WTC11 (cell line): ENCODE results near the gene PIAS3. TPM values are rescaled to one million over a fixed set of nuclear protein-coding genes. Genes with fewer than 3 reads are reported as not detected.

Source experiments
- ATAC-seq: fragments of 200-7000 bp; cut with Tn5 transposase; 2 replicates; pipeline ENCODE4 v1.10.0; 2021; ENCODE audit warnings: mild to moderate bottlenecking, moderate library complexity
- CTCF ChIA-PET: fragments of 300-600 bp; sonication (Branson Sonifier 250); formaldehyde crosslinking; loops from one replicate; lab custom pipeline; 2021; ENCODE audit warnings: antibody characterized with exemption; lab: Charles Lee
- POLR2A ChIA-PET: fragments of 350-600 bp; sonication (Branson Sonifier 250); formaldehyde crosslinking; loops from one replicate; lab custom pipeline; 2021; ENCODE audit warnings: antibody characterized with exemption; lab: Charles Lee
- DNase-seq: peaks from one replicate; pipeline ENCODE4 v3.0.0; 2021; ENCODE audit warnings: low spot score
- H3K27ac Mint-ChIP-seq: 2 replicates; pipeline ENCODE4 v1.8.0; 2021; ENCODE audit warnings: mixed read lengths
- H3K27me3 Mint-ChIP-seq: 2 replicates; pipeline ENCODE4 v1.8.0; 2021; ENCODE audit warnings: low read depth, mild to moderate bottlenecking, moderate library complexity, mixed read lengths
- H3K36me3 Mint-ChIP-seq: 2 replicates; pipeline ENCODE4 v1.8.0; 2021; ENCODE audit warnings: mixed read lengths
- H3K4me1 Mint-ChIP-seq: 2 replicates; pipeline ENCODE4 v1.8.0; 2022; ENCODE audit warnings: mixed read lengths
- H3K4me3 Mint-ChIP-seq: 2 replicates; pipeline ENCODE4 v1.8.0; 2021; ENCODE audit warnings: mild to moderate bottlenecking, moderate library complexity, mixed read lengths
- H3K9me3 Mint-ChIP-seq: 2 replicates; pipeline ENCODE4 v1.8.0; 2021; ENCODE audit warnings: mixed read lengths
- FOXJ3 ChIP-seq: sonication (generic); formaldehyde crosslinking; IDR thresholded peaks from 2 replicates; pipeline ENCODE4 v1.9.0; 2021; ENCODE audit warnings: missing genetic modification reagents, mild to moderate bottlenecking, borderline replicate concordance
- IRF2 ChIP-seq: sonication (generic); formaldehyde crosslinking; IDR thresholded peaks from 2 replicates; pipeline ENCODE4 v1.8.0; 2022; ENCODE audit warnings: low read depth, missing genetic modification reagents, borderline replicate concordance
- JAZF1 ChIP-seq: fragments of 250-450 bp; sonication (Bioruptor Pico); IDR thresholded peaks from 2 replicates; pipeline ENCODE4 v1.9.0; 2021; ENCODE audit warnings: moderate library complexity, mild to moderate bottlenecking, inconsistent platforms
- KAT7 ChIP-seq: sonication (generic); formaldehyde crosslinking; IDR thresholded peaks from 2 replicates; pipeline ENCODE4 v1.8.1; 2023; ENCODE audit warnings: missing genetic modification reagents, mild to moderate bottlenecking, borderline replicate concordance
- MYBL2 ChIP-seq: sonication (generic); formaldehyde crosslinking; IDR thresholded peaks from 2 replicates; pipeline ENCODE4 v1.8.1; 2023; ENCODE audit warnings: mild to moderate bottlenecking, moderate library complexity, missing genetic modification reagents
- SOX15 ChIP-seq: fragments of 250-450 bp; sonication (Bioruptor Pico); IDR thresholded peaks from 2 replicates; pipeline ENCODE4 v1.9.0; 2021; ENCODE audit warnings: mild to moderate bottlenecking
- ZNF263 ChIP-seq: sonication (generic); formaldehyde crosslinking; IDR thresholded peaks from 2 replicates; pipeline ENCODE4 v1.8.1; 2022; ENCODE audit warnings: low read depth, mild to moderate bottlenecking, moderate library complexity, missing genetic modification reagents
- ZNF416 ChIP-seq: fragments of 250-450 bp; sonication (Bioruptor Pico); IDR thresholded peaks from 2 replicates; pipeline ENCODE4 v1.9.0; 2021; ENCODE audit warnings: mild to moderate bottlenecking, inconsistent platforms
- ZNF671 ChIP-seq: fragments of 250-450 bp; sonication (Bioruptor Pico); IDR thresholded peaks from 2 replicates; pipeline ENCODE4 v1.8.0; 2021; ENCODE audit warnings: mild to moderate bottlenecking
- total RNA-seq: library from RNA; stranded (reverse); gene quantifications from 3 replicates; pipeline ENCODE4 v1.2.3, GENCODE V29; 2021
- TF ChIP-seq, protein P1 (sequence below): sonication (generic); formaldehyde crosslinking; IDR thresholded peaks from 2 replicates; pipeline ENCODE4 v1.8.1; 2022; ENCODE audit warnings: mild to moderate bottlenecking, moderate library complexity, missing genetic modification reagents
- TF ChIP-seq, protein P2 (sequence below): sonication (generic); formaldehyde crosslinking; IDR thresholded peaks from 2 replicates; pipeline ENCODE4 v1.8.1; 2023; ENCODE audit warnings: mild to moderate bottlenecking, missing genetic modification reagents
- TF ChIP-seq, protein P3 (sequence below): fragments of 250-450 bp; sonication (Bioruptor Pico); IDR thresholded peaks from 2 replicates; pipeline ENCODE4 v2.1.2; 2022; ENCODE audit warnings: mild to moderate bottlenecking, moderate library complexity
- TF ChIP-seq, protein P4 (sequence below): sonication (generic); formaldehyde crosslinking; IDR thresholded peaks from 2 replicates; pipeline ENCODE4 v1.8.1; 2023; ENCODE audit warnings: mild to moderate bottlenecking, missing genetic modification reagents, moderate library complexity
- TF ChIP-seq, protein P5 (sequence below): fragments of 250-450 bp; sonication (Bioruptor Pico); IDR thresholded peaks from 2 replicates; pipeline ENCODE4 v1.9.0; 2021; ENCODE audit warnings: mild to moderate bottlenecking, borderline replicate concordance
- TF ChIP-seq, protein P6 (sequence below): fragments of 250-450 bp; sonication (Bioruptor Pico); conservative IDR thresholded peaks from 2 replicates; pipeline ENCODE4 v1.9.0; 2021; ENCODE audit warnings: mild to moderate bottlenecking
- TF ChIP-seq, protein P7 (sequence below): sonication (generic); formaldehyde crosslinking; IDR thresholded peaks from 2 replicates; pipeline ENCODE4 v1.8.0; 2023; ENCODE audit warnings: missing genetic modification reagents, mild to moderate bottlenecking, borderline replicate concordance

PIAS3 gene
- total RNA-seq, 1 experiment from 2014 or later: 44.9 TPM

DNA sequence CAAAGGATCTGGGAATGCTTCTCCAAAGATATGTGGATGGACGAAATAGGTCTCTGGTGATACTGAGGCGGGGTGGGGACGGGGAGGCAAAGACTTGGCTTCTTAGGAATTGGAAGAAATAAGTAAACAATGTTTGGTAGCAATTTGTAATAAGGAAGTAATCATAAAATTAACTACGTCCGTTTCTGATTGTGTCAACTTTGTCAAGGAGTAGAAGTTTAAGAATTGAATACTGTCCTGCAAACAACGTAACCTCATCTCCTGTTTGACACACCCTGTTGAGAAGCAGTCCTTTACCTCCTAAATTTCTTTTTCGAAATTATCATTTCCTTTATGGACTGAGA is 34.4 kb downstream of the PIAS3 start:
- no peaks in the 10 kb centered on the region for H3K9me3 Mint-ChIP-seq
- ATAC-seq (no peak), DNase-seq (no peak)
- no peak for TF ChIP-seq KAT7 (CRISPR knock-in tag)
- no peak for TF ChIP-seq ZNF263 (CRISPR knock-in tag)
- TF ChIP-seq, protein P1, sequence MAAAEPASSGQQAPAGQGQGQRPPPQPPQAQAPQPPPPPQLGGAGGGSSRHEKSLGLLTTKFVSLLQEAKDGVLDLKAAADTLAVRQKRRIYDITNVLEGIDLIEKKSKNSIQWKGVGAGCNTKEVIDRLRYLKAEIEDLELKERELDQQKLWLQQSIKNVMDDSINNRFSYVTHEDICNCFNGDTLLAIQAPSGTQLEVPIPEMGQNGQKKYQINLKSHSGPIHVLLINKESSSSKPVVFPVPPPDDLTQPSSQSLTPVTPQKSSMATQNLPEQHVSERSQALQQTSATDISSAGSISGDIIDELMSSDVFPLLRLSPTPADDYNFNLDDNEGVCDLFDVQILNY (CRISPR knock-in tag): no peak
- TF ChIP-seq, protein P2, sequence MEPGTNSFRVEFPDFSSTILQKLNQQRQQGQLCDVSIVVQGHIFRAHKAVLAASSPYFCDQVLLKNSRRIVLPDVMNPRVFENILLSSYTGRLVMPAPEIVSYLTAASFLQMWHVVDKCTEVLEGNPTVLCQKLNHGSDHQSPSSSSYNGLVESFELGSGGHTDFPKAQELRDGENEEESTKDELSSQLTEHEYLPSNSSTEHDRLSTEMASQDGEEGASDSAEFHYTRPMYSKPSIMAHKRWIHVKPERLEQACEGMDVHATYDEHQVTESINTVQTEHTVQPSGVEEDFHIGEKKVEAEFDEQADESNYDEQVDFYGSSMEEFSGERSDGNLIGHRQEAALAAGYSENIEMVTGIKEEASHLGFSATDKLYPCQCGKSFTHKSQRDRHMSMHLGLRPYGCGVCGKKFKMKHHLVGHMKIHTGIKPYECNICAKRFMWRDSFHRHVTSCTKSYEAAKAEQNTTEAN: no peak
- TF ChIP-seq ZNF416 (CRISPR knock-in tag): no peak
- no peak for TF ChIP-seq SOX15 (CRISPR knock-in tag)
- H3K27ac Mint-ChIP-seq: peak overlapping the region; percentile 99
- H3K36me3 Mint-ChIP-seq: peaks cover 32% of the 10 kb centered on the region
- peak overlapping the region; percentile 93 for H3K4me3 Mint-ChIP-seq
- H3K4me1 Mint-ChIP-seq: peaks cover 5% of the 10 kb centered on the region
- no peaks in the 10 kb centered on the region for H3K27me3 Mint-ChIP-seq
- ChIA-PET POLR2A (interaction anchor here (1.4 to 1.6 kb wide), 2 partner anchors 21 to 35 kb away, joined by 7 to 10 read pairs; partner anchors contain the start of genes NUDT17 and PIAS3), CTCF (interaction anchor here (1.1 to 1.4 kb wide), 5 partner anchors 8 to 140 kb away, joined by 3 to 19 read pairs (median 4); partner anchors contain the start of genes ANKRD34A, NUDT17, PIAS3 and POLR3GL)

DNA sequence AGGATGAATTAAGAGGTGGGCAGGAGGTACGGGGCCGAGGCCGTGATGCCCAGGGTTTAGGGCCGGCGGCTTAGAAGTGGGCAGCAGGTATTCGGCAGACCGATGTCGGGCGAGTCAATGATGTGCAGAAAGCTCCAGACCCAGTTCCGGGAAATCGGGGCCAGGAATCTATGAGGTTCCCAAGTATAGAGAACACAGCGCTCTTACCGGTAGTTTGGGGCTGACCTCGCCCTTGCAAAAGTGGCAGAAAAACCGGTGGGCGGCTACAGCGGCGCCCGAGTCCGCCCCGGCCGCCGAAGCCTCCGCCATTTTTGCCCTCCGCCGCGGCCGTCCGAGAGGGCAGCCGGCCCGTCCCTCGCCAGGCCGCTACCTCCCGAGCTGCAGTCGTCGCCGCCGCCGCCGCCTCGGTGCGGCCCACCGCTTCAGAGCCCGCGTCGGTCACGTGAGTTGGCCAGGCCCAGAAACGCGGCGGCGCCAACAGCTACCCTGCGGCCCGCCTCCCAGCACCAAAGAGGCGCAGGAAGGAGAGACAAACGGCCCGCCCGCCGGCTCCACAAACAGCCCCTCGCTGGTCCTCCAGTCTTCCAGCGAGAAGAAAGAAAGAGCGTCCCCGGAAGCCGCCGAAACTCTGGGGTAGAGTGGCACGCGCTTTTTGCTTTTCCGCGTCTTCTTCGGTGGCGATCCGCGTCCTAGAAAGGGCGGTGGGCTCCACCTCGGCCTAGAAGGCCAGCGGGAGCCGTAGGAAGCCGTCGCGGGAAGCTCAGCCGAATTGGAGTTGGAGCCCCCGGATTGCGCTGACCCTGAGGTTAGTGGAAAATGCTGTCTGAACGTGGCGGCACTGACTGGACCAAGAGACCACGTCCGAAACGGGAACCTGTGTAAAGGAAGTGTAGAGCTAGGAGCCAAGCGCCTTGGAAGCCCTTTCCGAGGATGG is 35.0 kb downstream of the PIAS3 start, which contains the start of the genes POLR3C and RNF115:
TSS of gene POLR3C (plus strand) at position 636 of the 934 bp plus-strand sequence. CDS start 1,577 bp downstream, outside the sequence.
TSS of gene RNF115 (minus strand) at position 531 of the 934 bp plus-strand sequence. CDS start at position 309, 222 bp downstream.
- Mint-ChIP-seq H3K27ac (peak within 1 kb of the TSS; percentile 99), H3K27me3 (no peaks in the 10 kb centered on the region), H3K4me3 (peak within 1 kb of the TSS; percentile 93), H3K9me3 (no peaks in the 10 kb centered on the region), H3K4me1 (peaks cover 5% of the 10 kb centered on the region), H3K36me3 (peaks cover 27% of the 10 kb centered on the region)
- ChIA-PET CTCF (interaction anchor here (1.1 to 1.4 kb wide), 5 partner anchors 9 to 141 kb away, joined by 3 to 19 read pairs (median 4); partner anchors contain the start of genes ANKRD34A, NUDT17, PIAS3 and POLR3GL), POLR2A (interaction anchor here (1.4 to 1.6 kb wide), 2 partner anchors 22 to 35 kb away, joined by 7 to 10 read pairs; partner anchors contain the start of genes NUDT17 and PIAS3)
- ATAC-seq (peak; percentile 95), DNase-seq (peak; percentile 92)
- TF ChIP-seq JAZF1 (CRISPR knock-in tag): no peak
- TF ChIP-seq, protein P3, sequence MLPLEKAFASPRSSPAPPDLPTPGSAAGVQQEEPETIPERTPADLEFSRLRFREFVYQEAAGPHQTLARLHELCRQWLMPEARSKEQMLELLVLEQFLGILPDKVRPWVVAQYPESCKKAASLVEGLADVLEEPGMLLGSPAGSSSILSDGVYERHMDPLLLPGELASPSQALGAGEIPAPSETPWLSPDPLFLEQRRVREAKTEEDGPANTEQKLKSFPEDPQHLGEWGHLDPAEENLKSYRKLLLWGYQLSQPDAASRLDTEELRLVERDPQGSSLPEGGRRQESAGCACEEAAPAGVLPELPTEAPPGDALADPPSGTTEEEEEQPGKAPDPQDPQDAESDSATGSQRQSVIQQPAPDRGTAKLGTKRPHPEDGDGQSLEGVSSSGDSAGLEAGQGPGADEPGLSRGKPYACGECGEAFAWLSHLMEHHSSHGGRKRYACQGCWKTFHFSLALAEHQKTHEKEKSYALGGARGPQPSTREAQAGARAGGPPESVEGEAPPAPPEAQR (CRISPR knock-in tag): no peak
- TF ChIP-seq, protein P4, sequence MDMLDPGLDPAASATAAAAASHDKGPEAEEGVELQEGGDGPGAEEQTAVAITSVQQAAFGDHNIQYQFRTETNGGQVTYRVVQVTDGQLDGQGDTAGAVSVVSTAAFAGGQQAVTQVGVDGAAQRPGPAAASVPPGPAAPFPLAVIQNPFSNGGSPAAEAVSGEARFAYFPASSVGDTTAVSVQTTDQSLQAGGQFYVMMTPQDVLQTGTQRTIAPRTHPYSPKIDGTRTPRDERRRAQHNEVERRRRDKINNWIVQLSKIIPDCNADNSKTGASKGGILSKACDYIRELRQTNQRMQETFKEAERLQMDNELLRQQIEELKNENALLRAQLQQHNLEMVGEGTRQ (CRISPR knock-in tag): peak; percentile 95
- TF ChIP-seq ZNF263 (CRISPR knock-in tag): no peak
- TF ChIP-seq FOXJ3 (CRISPR knock-in tag): no peak
- TF ChIP-seq, protein P5, sequence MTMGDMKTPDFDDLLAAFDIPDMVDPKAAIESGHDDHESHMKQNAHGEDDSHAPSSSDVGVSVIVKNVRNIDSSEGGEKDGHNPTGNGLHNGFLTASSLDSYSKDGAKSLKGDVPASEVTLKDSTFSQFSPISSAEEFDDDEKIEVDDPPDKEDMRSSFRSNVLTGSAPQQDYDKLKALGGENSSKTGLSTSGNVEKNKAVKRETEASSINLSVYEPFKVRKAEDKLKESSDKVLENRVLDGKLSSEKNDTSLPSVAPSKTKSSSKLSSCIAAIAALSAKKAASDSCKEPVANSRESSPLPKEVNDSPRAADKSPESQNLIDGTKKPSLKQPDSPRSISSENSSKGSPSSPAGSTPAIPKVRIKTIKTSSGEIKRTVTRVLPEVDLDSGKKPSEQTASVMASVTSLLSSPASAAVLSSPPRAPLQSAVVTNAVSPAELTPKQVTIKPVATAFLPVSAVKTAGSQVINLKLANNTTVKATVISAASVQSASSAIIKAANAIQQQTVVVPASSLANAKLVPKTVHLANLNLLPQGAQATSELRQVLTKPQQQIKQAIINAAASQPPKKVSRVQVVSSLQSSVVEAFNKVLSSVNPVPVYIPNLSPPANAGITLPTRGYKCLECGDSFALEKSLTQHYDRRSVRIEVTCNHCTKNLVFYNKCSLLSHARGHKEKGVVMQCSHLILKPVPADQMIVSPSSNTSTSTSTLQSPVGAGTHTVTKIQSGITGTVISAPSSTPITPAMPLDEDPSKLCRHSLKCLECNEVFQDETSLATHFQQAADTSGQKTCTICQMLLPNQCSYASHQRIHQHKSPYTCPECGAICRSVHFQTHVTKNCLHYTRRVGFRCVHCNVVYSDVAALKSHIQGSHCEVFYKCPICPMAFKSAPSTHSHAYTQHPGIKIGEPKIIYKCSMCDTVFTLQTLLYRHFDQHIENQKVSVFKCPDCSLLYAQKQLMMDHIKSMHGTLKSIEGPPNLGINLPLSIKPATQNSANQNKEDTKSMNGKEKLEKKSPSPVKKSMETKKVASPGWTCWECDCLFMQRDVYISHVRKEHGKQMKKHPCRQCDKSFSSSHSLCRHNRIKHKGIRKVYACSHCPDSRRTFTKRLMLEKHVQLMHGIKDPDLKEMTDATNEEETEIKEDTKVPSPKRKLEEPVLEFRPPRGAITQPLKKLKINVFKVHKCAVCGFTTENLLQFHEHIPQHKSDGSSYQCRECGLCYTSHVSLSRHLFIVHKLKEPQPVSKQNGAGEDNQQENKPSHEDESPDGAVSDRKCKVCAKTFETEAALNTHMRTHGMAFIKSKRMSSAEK (CRISPR knock-in tag): no peak
- TF ChIP-seq, protein P6, sequence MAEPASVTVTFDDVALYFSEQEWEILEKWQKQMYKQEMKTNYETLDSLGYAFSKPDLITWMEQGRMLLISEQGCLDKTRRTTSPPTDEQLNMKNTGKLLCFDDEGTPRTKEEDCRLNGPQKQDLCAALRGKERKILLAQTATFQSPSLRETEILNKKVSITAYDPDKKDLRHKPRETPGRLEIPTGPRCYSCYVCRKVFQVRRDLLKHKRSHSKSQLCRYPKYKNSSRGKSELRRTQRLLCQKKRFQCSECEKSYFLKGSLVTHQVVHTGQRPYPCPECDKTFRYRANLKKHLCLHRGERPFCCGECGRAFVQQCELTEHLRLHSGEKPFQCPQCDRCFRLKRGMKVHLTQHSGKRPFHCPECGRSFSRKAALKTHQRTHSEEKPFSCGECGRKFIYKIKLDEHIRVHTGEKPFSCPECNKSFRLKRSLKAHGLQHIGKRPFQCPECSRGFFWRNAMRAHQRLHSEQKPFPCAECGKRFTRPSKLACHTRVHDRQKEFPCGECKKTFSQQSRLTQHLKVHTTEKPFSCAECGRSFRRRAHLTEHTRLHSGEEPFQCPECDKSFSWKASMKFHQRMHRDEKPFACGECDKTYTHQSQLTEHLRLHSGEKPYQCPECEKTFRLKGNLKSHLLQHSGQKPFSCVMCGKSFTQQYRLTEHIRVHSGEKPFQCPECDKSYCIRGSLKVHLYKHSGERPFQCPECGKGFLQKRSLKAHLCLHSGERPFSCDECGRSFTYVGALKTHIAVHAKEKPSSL: no peak
- TF ChIP-seq MYBL2 (CRISPR knock-in tag): peak; percentile 79; the same call in 1 of the 2 replicates
- no peak for TF ChIP-seq IRF2 (CRISPR knock-in tag)
- TF ChIP-seq ZNF671: no peak
- TF ChIP-seq, protein P7, sequence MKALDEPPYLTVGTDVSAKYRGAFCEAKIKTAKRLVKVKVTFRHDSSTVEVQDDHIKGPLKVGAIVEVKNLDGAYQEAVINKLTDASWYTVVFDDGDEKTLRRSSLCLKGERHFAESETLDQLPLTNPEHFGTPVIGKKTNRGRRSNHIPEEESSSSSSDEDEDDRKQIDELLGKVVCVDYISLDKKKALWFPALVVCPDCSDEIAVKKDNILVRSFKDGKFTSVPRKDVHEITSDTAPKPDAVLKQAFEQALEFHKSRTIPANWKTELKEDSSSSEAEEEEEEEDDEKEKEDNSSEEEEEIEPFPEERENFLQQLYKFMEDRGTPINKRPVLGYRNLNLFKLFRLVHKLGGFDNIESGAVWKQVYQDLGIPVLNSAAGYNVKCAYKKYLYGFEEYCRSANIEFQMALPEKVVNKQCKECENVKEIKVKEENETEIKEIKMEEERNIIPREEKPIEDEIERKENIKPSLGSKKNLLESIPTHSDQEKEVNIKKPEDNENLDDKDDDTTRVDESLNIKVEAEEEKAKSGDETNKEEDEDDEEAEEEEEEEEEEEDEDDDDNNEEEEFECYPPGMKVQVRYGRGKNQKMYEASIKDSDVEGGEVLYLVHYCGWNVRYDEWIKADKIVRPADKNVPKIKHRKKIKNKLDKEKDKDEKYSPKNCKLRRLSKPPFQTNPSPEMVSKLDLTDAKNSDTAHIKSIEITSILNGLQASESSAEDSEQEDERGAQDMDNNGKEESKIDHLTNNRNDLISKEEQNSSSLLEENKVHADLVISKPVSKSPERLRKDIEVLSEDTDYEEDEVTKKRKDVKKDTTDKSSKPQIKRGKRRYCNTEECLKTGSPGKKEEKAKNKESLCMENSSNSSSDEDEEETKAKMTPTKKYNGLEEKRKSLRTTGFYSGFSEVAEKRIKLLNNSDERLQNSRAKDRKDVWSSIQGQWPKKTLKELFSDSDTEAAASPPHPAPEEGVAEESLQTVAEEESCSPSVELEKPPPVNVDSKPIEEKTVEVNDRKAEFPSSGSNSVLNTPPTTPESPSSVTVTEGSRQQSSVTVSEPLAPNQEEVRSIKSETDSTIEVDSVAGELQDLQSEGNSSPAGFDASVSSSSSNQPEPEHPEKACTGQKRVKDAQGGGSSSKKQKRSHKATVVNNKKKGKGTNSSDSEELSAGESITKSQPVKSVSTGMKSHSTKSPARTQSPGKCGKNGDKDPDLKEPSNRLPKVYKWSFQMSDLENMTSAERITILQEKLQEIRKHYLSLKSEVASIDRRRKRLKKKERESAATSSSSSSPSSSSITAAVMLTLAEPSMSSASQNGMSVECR (CRISPR knock-in tag): no peak; the same call in 1 of the 2 replicates
